Measurements from ENCODE around the gene TTC22.

The TTC22 gene

GRCh38 chr1:54787604-54788003 is 13.5 kb downstream of the TTC22 start:
- TF ChIP-seq ESRRG (CRISPR knock-in tag; IDR thresholded peaks at IDR 0.05) (no peak), ISL1 (CRISPR knock-in tag; IDR thresholded peaks at IDR 0.05) (no peak), ZC3H10 (CRISPR knock-in tag; IDR thresholded peaks at IDR 0.05) (no peak), PPARA (CRISPR knock-in tag; IDR thresholded peaks at IDR 0.05; ENCODE audit: borderline replicate concordance) (no peak), BACH2 (CRISPR knock-in tag; IDR thresholded peaks at IDR 0.05; ENCODE audit: borderline replicate concordance) (no peak), RARB (CRISPR knock-in tag; IDR thresholded peaks at IDR 0.05) (no peak), ARNTL (CRISPR knock-in tag; IDR thresholded peaks at IDR 0.05; ENCODE audit: borderline replicate concordance, low read depth) (no peak), GLIS3 (CRISPR knock-in tag; IDR thresholded peaks at IDR 0.05) (no peak)

GRCh38 chr1:54786778-54787177 is 14.3 kb downstream of the TTC22 start:
- no peak for ATAC-seq
- TF ChIP-seq RARB (CRISPR knock-in tag; IDR thresholded peaks at IDR 0.05) = no peak
- no peak for TF ChIP-seq CSRNP3 (CRISPR knock-in tag; IDR thresholded peaks at IDR 0.05)
- no peak for TF ChIP-seq GLIS3 (CRISPR knock-in tag; IDR thresholded peaks at IDR 0.05)
- TF ChIP-seq BACH2 (CRISPR knock-in tag; IDR thresholded peaks at IDR 0.05; ENCODE audit: borderline replicate concordance) = no peak
- TF ChIP-seq PATZ1 (CRISPR knock-in tag; IDR thresholded peaks at IDR 0.05; ENCODE audit: borderline replicate concordance) = no peak
- TF ChIP-seq TSHZ2 (CRISPR knock-in tag; IDR thresholded peaks at IDR 0.05) = no peak
- no peak for TF ChIP-seq TCF4 (CRISPR knock-in tag; IDR thresholded peaks at IDR 0.05; ENCODE audit: borderline replicate concordance)
- TF ChIP-seq ZNF8 (CRISPR knock-in tag; IDR thresholded peaks at IDR 0.05) = no peak

More at GRCh38 chr1:54787604-54788003, 13.5 kb downstream of the TTC22 start:
- no peak for ATAC-seq

- no peak for ATAC-seq
- no peak for TF ChIP-seq TOX (CRISPR knock-in tag; IDR thresholded peaks at IDR 0.05; ENCODE audit: borderline replicate concordance)
- TF ChIP-seq CSRNP3 (CRISPR knock-in tag; IDR thresholded peaks at IDR 0.05) = no peak
- TF ChIP-seq ISL1 (CRISPR knock-in tag; IDR thresholded peaks at IDR 0.05) = no peak
- TF ChIP-seq POU6F1 (CRISPR knock-in tag; IDR thresholded peaks at IDR 0.05; ENCODE audit: borderline replicate concordance, low read depth) = no peak
- TF ChIP-seq ARNTL (CRISPR knock-in tag; IDR thresholded peaks at IDR 0.05; ENCODE audit: borderline replicate concordance, low read depth) = no peak
These were observed 17.1 kb downstream of the TTC22 start for GRCh38 chr1:54784066-54784465.

GRCh38 chr1:54782588-54782987 is 18.5 kb downstream of the TTC22 start:
- no peak for ATAC-seq
- TF ChIP-seq BACH2 (CRISPR knock-in tag; IDR thresholded peaks at IDR 0.05; ENCODE audit: borderline replicate concordance) (no peak), ZNF70 (CRISPR knock-in tag; IDR thresholded peaks at IDR 0.05) (no peak), OSR1 (CRISPR knock-in tag; IDR thresholded peaks at IDR 0.05) (no peak), TSHZ2 (CRISPR knock-in tag; IDR thresholded peaks at IDR 0.05) (no peak), ISL1 (CRISPR knock-in tag; IDR thresholded peaks at IDR 0.05) (no peak), CSDC2 (CRISPR knock-in tag; IDR thresholded peaks at IDR 0.05) (no peak), ZFP3 (CRISPR knock-in tag; IDR thresholded peaks at IDR 0.05) (no peak), RARB (CRISPR knock-in tag; IDR thresholded peaks at IDR 0.05) (no peak), TOX (CRISPR knock-in tag; IDR thresholded peaks at IDR 0.05; ENCODE audit: borderline replicate concordance) (no peak), CSRNP3 (CRISPR knock-in tag; IDR thresholded peaks at IDR 0.05) (no peak), TCF4 (CRISPR knock-in tag; IDR thresholded peaks at IDR 0.05; ENCODE audit: borderline replicate concordance) (no peak), ZNF565 (CRISPR knock-in tag; conservative IDR thresholded peaks at IDR 0.05; ENCODE audit: low read depth) (no peak), ESRRG (CRISPR knock-in tag; IDR thresholded peaks at IDR 0.05) (no peak)
